DND-41 (cell line): ENCODE results near the gene TAF4.
A peak's percentile ranks its signal among the peaks of the same experiment; 100 is the strongest.

Experiments
- ATAC-seq: fragments of 200-7000 bp; cut with Tn5 transposase; 3 replicates; pipeline ENCODE4 v1.9.1; 2021; ENCODE audit warnings: low read depth; ENCODE audit not compliant: insufficient read depth
- DNase-seq: peaks from one replicate; pipeline ENCODE4 v3.0.0-alpha.2; 2020
- H2AFZ ChIP-seq: 2 replicates; pipeline ENCODE4 v1.6.0; 2012; ENCODE audit warnings: low read depth, low read length
- H3K27ac ChIP-seq: 2 replicates; pipeline ENCODE4 v1.5.1; 2012; ENCODE audit warnings: low read length, inconsistent platforms
- H3K27me3 ChIP-seq: fragments of 200-600 bp; sonication (generic); 2 replicates; pipeline ENCODE4 v1.6.0; 2012; ENCODE audit warnings: low read length, mild to moderate bottlenecking, inconsistent platforms; ENCODE audit not compliant: insufficient read depth, poor library complexity
- H3K36me3 ChIP-seq: 2 replicates; pipeline ENCODE4 v1.5.1; 2012; ENCODE audit warnings: low read length, inconsistent platforms; ENCODE audit not compliant: insufficient read depth
- H3K4me1 ChIP-seq: 2 replicates; pipeline ENCODE4 v1.5.1; 2012; ENCODE audit warnings: mild to moderate bottlenecking, low read length; ENCODE audit not compliant: insufficient read depth
- H3K4me2 ChIP-seq: 2 replicates; pipeline ENCODE4 v1.6.0; 2012; ENCODE audit warnings: mild to moderate bottlenecking, moderate library complexity, low read length, inconsistent platforms; ENCODE audit not compliant: insufficient read depth
- H3K4me3 ChIP-seq, 2 experiments: fragments of 200-600 bp in 1 of 2; shearing (Covaris generic) in 1 of 2; 2 replicates each; pipeline ENCODE4 v1.5.1; 2012 to 2016; ENCODE audit warnings: inconsistent platforms in 2 of 2, low read length in 2 of 2, mild to moderate bottlenecking in 2 of 2, low read depth in 1 of 2, moderate library complexity in 1 of 2
- H3K79me2 ChIP-seq: 2 replicates; pipeline ENCODE4 v1.6.0; 2012; ENCODE audit warnings: low read length, inconsistent platforms; ENCODE audit not compliant: insufficient read depth
- H3K9ac ChIP-seq: 2 replicates; pipeline ENCODE4 v1.6.0; 2012; ENCODE audit warnings: low read depth, mild to moderate bottlenecking, inconsistent platforms, low read length, moderate library complexity
- H3K9me3 ChIP-seq: 2 replicates; pipeline ENCODE4 v1.5.1; 2012; ENCODE audit warnings: low read length, moderate library complexity, mild to moderate bottlenecking, inconsistent platforms; ENCODE audit not compliant: insufficient read depth, severe bottlenecking
- H4K20me1 ChIP-seq: 2 replicates; pipeline ENCODE4 v1.6.0; 2012; ENCODE audit warnings: low read length; ENCODE audit not compliant: insufficient read depth
- CTCF ChIP-seq: IDR thresholded peaks from 2 replicates; pipeline ENCODE4 v1.5.1; 2012; ENCODE audit warnings: borderline replicate concordance, low read length, moderate library complexity, mild to moderate bottlenecking; ENCODE audit not compliant: poor library complexity, severe bottlenecking; ENCODE audit errors: extremely low read depth
- EZH2 ChIP-seq: IDR thresholded peaks from 3 replicates; pipeline ENCODE4 v1.6.1; 2012; ENCODE audit warnings: borderline replicate concordance, low read depth, mild to moderate bottlenecking, moderate library complexity, low read length, inconsistent platforms; ENCODE audit not compliant: severe bottlenecking

Gene TAF4

GRCh38 chr20:61955668-61956395, 109.8 kb downstream of the TAF4 start:
- TF ChIP-seq EZH2 (no peak), CTCF (no peak)
- Histone ChIP-seq H3K36me3 (no peaks in the 10 kb centered on the region), H3K9me3 (no peaks in the 10 kb centered on the region), H2AFZ (no peak overlapping the region), H4K20me1 (peaks cover 21% of the 10 kb centered on the region), H3K4me2 (no peak overlapping the region), H3K4me1 (no peaks in the 10 kb centered on the region), H3K27ac (no peak overlapping the region), H3K9ac (no peak overlapping the region), H3K79me2 (no peaks in the 10 kb centered on the region), H3K4me3 (no peak overlapping the region), H3K27me3 (no peaks in the 10 kb centered on the region)
- ATAC-seq (no peak), DNase-seq (no peak)

- H4K20me1 ChIP-seq, result peaks cover 24% of the 10 kb centered on the region
- no peaks in the 10 kb centered on the region for H3K9me3 ChIP-seq
- no peak overlapping the region for H2AFZ ChIP-seq
- no peak overlapping the region for H3K4me2 ChIP-seq
- no peak for ATAC-seq
- TF ChIP-seq CTCF (no peak), EZH2 (no peak)
- H3K27me3 ChIP-seq, result no peaks in the 10 kb centered on the region
- no peak overlapping the region for H3K27ac ChIP-seq
- H3K79me2 ChIP-seq, result no peaks in the 10 kb centered on the region
- H3K36me3 ChIP-seq, result no peaks in the 10 kb centered on the region
- H3K9ac ChIP-seq, result no peak overlapping the region
- no peaks in the 10 kb centered on the region for H3K4me1 ChIP-seq
- H3K4me3 ChIP-seq, result no peak overlapping the region
- no peak for DNase-seq
Measured at GRCh38 chr20:61954276-61955021, 111.2 kb downstream of the TAF4 start.

DNA sequence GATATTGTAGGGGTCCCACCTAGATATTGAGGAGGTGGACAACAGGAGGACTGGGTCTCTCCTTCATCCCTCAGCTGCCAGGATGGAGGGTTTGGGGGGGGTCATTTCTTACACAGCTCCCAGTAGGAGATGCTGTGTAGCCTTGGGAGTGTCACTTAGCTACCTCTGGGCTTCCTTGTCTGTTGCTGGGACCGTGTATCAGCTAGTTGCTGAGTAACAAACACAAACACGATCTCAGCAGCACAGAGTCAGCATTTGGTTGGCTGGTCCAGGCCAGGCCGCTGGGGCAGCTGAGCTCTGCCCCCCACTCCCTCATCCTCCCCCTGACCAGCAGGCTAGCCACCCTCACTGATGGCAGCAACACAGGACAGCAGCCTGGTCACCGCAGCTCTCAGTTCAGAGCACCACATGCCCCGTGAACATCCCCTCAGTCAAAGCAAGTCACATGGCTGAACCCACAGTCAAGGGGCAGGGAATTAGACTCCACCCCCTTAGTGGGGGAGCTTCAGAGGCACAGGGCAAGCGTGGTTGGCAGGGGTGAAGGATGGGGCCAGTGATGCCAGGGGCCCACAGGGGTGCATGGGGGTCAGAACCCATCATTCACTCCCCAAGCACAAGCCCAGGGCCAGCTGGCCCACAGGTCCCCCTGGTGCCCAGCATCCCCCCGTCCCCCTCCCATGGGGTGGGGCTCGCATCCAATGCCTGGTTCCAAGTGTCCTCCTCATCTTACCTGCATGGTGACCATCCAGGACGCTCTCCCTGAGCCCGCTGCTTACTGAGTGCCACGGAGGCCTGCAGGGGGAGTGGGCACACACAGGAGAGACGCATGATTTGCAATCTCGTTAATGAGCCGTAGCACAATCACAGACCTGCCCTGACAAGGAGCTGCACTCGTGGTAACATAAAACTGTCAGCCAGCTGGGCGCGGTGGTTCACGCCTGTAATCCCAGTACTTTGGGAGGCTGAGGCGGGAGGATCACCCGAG, 112.4 kb downstream of the TAF4 start:
- Histone ChIP-seq H3K4me2 (no peak overlapping the region), H3K27me3 (no peaks in the 10 kb centered on the region), H3K79me2 (no peaks in the 10 kb centered on the region), H3K4me3 (no peak overlapping the region), H3K36me3 (no peaks in the 10 kb centered on the region), H3K4me1 (no peaks in the 10 kb centered on the region), H3K9me3 (no peaks in the 10 kb centered on the region), H4K20me1 (peaks cover 24% of the 10 kb centered on the region), H3K9ac (no peak overlapping the region), H3K27ac (no peak overlapping the region), H2AFZ (no peak overlapping the region)
- ATAC-seq (no peak), DNase-seq (no peak)
- TF ChIP-seq EZH2, result no peak
- peak; percentile 10 for TF ChIP-seq CTCF
